ENCODE data around the gene PNLDC1.
"Not testable (repeated sequence)": the region's sequence is repeated elsewhere in the genome, so short reads cannot be mapped to it uniquely, and the experiment has no call there.

Gene PNLDC1

GRCh38 chr6:159807150-159807858, 7.2 kb downstream of the PNLDC1 start:
- H3K9me3 ChIP-seq (ENCODE audit: control insufficient read depth, insufficient read depth, low read length) = no peaks in the 10 kb centered on the region
- no peak overlapping the region for H3K9ac ChIP-seq (ENCODE audit: low read depth, low read length)
- H3K4me1 ChIP-seq (ENCODE audit: control insufficient read depth, insufficient read depth, low read length) = no peaks in the 10 kb centered on the region
- H3K4me3 ChIP-seq (ENCODE audit: low read depth, low read length) = no peak overlapping the region
- H3K36me3 ChIP-seq (ENCODE audit: control insufficient read depth, insufficient read depth, low read length) = no peaks in the 10 kb centered on the region
- H3K27ac ChIP-seq (ENCODE audit: low read depth, low read length) = no peak overlapping the region
- H3K27me3 ChIP-seq (ENCODE audit: control insufficient read depth, insufficient read depth, low read length) = no peaks in the 10 kb centered on the region

GRCh38 chr6:159808647-159809046, 8.6 kb downstream of the PNLDC1 start:
- no peak overlapping the region for H3K27ac ChIP-seq (ENCODE audit: low read depth, low read length)
- H3K36me3 ChIP-seq (ENCODE audit: control insufficient read depth, insufficient read depth, low read length) = no peaks in the 10 kb centered on the region
- H3K4me3 ChIP-seq (ENCODE audit: low read depth, low read length) = no peak overlapping the region
- H3K27me3 ChIP-seq (ENCODE audit: control insufficient read depth, insufficient read depth, low read length) = no peaks in the 10 kb centered on the region
- H3K9ac ChIP-seq (ENCODE audit: low read depth, low read length) = no peak overlapping the region
- no peaks in the 10 kb centered on the region for H3K4me1 ChIP-seq (ENCODE audit: control insufficient read depth, insufficient read depth, low read length)
- no peaks in the 10 kb centered on the region for H3K9me3 ChIP-seq (ENCODE audit: control insufficient read depth, insufficient read depth, low read length)

- H3K27me3 ChIP-seq (ENCODE audit: control insufficient read depth, insufficient read depth, low read length) = no peaks in the 10 kb centered on the region
- H3K36me3 ChIP-seq (ENCODE audit: control insufficient read depth, insufficient read depth, low read length) = no peaks in the 10 kb centered on the region
- no peaks in the 10 kb centered on the region for H3K9me3 ChIP-seq (ENCODE audit: control insufficient read depth, insufficient read depth, low read length)
- no peaks in the 10 kb centered on the region for H3K4me1 ChIP-seq (ENCODE audit: control insufficient read depth, insufficient read depth, low read length)
- no peak overlapping the region for H3K4me3 ChIP-seq (ENCODE audit: low read depth, low read length)
- H3K27ac ChIP-seq (ENCODE audit: low read depth, low read length) = no peak overlapping the region
- H3K9ac ChIP-seq (ENCODE audit: low read depth, low read length) = no peak overlapping the region
Observed at GRCh38 chr6:159809149-159809548, 9.1 kb downstream of the PNLDC1 start.

GRCh38 chr6:159813781-159814180, 13.7 kb downstream of the PNLDC1 start:
- Histone ChIP-seq H3K36me3 (ENCODE audit: control insufficient read depth, insufficient read depth, low read length) (no peaks in the 10 kb centered on the region), H3K9ac (ENCODE audit: low read depth, low read length) (no peak overlapping the region), H3K9me3 (ENCODE audit: control insufficient read depth, insufficient read depth, low read length) (no peaks in the 10 kb centered on the region), H3K27me3 (ENCODE audit: control insufficient read depth, insufficient read depth, low read length) (no peaks in the 10 kb centered on the region), H3K4me3 (ENCODE audit: low read depth, low read length) (no peak overlapping the region), H3K27ac (ENCODE audit: low read depth, low read length) (no peak overlapping the region), H3K4me1 (ENCODE audit: control insufficient read depth, insufficient read depth, low read length) (no peaks in the 10 kb centered on the region)

GRCh38 chr6:159815410-159815809, 15.3 kb downstream of the PNLDC1 start:
- no peaks in the 10 kb centered on the region for H3K9me3 ChIP-seq (ENCODE audit: control insufficient read depth, insufficient read depth, low read length)
- no peaks in the 10 kb centered on the region for H3K36me3 ChIP-seq (ENCODE audit: control insufficient read depth, insufficient read depth, low read length)
- H3K9ac ChIP-seq (ENCODE audit: low read depth, low read length) = no peak overlapping the region
- H3K27me3 ChIP-seq (ENCODE audit: control insufficient read depth, insufficient read depth, low read length) = no peaks in the 10 kb centered on the region
- H3K4me3 ChIP-seq (ENCODE audit: low read depth, low read length) = no peak overlapping the region
- no peaks in the 10 kb centered on the region for H3K4me1 ChIP-seq (ENCODE audit: control insufficient read depth, insufficient read depth, low read length)
- H3K27ac ChIP-seq (ENCODE audit: low read depth, low read length) = no peak overlapping the region

GRCh38 chr6:159816775-159817174, 16.7 kb downstream of the PNLDC1 start:
- H3K27me3 ChIP-seq (ENCODE audit: control insufficient read depth, insufficient read depth, low read length); H3K9ac ChIP-seq (ENCODE audit: low read depth, low read length); H3K27ac ChIP-seq (ENCODE audit: low read depth, low read length); H3K4me1 ChIP-seq (ENCODE audit: control insufficient read depth, insufficient read depth, low read length); H3K4me3 ChIP-seq (ENCODE audit: low read depth, low read length); H3K9me3 ChIP-seq (ENCODE audit: control insufficient read depth, insufficient read depth, low read length); H3K36me3 ChIP-seq (ENCODE audit: control insufficient read depth, insufficient read depth, low read length): not testable (repeated sequence)

- no peak overlapping the region for H3K4me3 ChIP-seq (ENCODE audit: low read depth, low read length)
- no peaks in the 10 kb centered on the region for H3K4me1 ChIP-seq (ENCODE audit: control insufficient read depth, insufficient read depth, low read length)
- H3K27ac ChIP-seq (ENCODE audit: low read depth, low read length) = no peak overlapping the region
- no peaks in the 10 kb centered on the region for H3K36me3 ChIP-seq (ENCODE audit: control insufficient read depth, insufficient read depth, low read length)
- no peak overlapping the region for H3K9ac ChIP-seq (ENCODE audit: low read depth, low read length)
- H3K9me3 ChIP-seq (ENCODE audit: control insufficient read depth, insufficient read depth, low read length) = no peaks in the 10 kb centered on the region
- H3K27me3 ChIP-seq (ENCODE audit: control insufficient read depth, insufficient read depth, low read length) = no peaks in the 10 kb centered on the region
Observed at GRCh38 chr6:159817951-159818739, 18.1 kb downstream of the PNLDC1 start.

- Histone ChIP-seq H3K36me3 (ENCODE audit: control insufficient read depth, insufficient read depth, low read length) (no peaks in the 10 kb centered on the region), H3K4me3 (ENCODE audit: low read depth, low read length) (no peak overlapping the region), H3K4me1 (ENCODE audit: control insufficient read depth, insufficient read depth, low read length) (no peaks in the 10 kb centered on the region), H3K27ac (ENCODE audit: low read depth, low read length) (no peak overlapping the region), H3K27me3 (ENCODE audit: control insufficient read depth, insufficient read depth, low read length) (no peaks in the 10 kb centered on the region), H3K9ac (ENCODE audit: low read depth, low read length) (no peak overlapping the region), H3K9me3 (ENCODE audit: control insufficient read depth, insufficient read depth, low read length) (no peaks in the 10 kb centered on the region)
Observed at GRCh38 chr6:159819098-159819497, 19.0 kb downstream of the PNLDC1 start.

GRCh38 chr6:159819932-159820640, 20.0 kb downstream of the PNLDC1 start:
- H3K27ac ChIP-seq (ENCODE audit: low read depth, low read length) = no peak overlapping the region
- no peaks in the 10 kb centered on the region for H3K4me1 ChIP-seq (ENCODE audit: control insufficient read depth, insufficient read depth, low read length)
- no peak overlapping the region for H3K4me3 ChIP-seq (ENCODE audit: low read depth, low read length)
- H3K9ac ChIP-seq (ENCODE audit: low read depth, low read length) = no peak overlapping the region
- no peaks in the 10 kb centered on the region for H3K27me3 ChIP-seq (ENCODE audit: control insufficient read depth, insufficient read depth, low read length)
- no peaks in the 10 kb centered on the region for H3K36me3 ChIP-seq (ENCODE audit: control insufficient read depth, insufficient read depth, low read length)
- no peaks in the 10 kb centered on the region for H3K9me3 ChIP-seq (ENCODE audit: control insufficient read depth, insufficient read depth, low read length)

- Histone ChIP-seq H3K27me3 (ENCODE audit: control insufficient read depth, insufficient read depth, low read length) (no peaks in the 10 kb centered on the region), H3K27ac (ENCODE audit: low read depth, low read length) (no peak overlapping the region), H3K4me3 (ENCODE audit: low read depth, low read length) (no peak overlapping the region), H3K9me3 (ENCODE audit: control insufficient read depth, insufficient read depth, low read length) (no peaks in the 10 kb centered on the region), H3K4me1 (ENCODE audit: control insufficient read depth, insufficient read depth, low read length) (no peaks in the 10 kb centered on the region), H3K36me3 (ENCODE audit: control insufficient read depth, insufficient read depth, low read length) (no peaks in the 10 kb centered on the region), H3K9ac (ENCODE audit: low read depth, low read length) (no peak overlapping the region)
Observed at GRCh38 chr6:159821122-159821521, 21.0 kb downstream of the PNLDC1 start.

GRCh38 chr6:159821726-159822125, 21.6 kb downstream of the PNLDC1 start:
- no peaks in the 10 kb centered on the region for H3K27me3 ChIP-seq (ENCODE audit: control insufficient read depth, insufficient read depth, low read length)
- H3K9me3 ChIP-seq (ENCODE audit: control insufficient read depth, insufficient read depth, low read length) = no peaks in the 10 kb centered on the region
- no peaks in the 10 kb centered on the region for H3K4me1 ChIP-seq (ENCODE audit: control insufficient read depth, insufficient read depth, low read length)
- H3K4me3 ChIP-seq (ENCODE audit: low read depth, low read length) = no peak overlapping the region
- no peak overlapping the region for H3K9ac ChIP-seq (ENCODE audit: low read depth, low read length)
- no peak overlapping the region for H3K27ac ChIP-seq (ENCODE audit: low read depth, low read length)
- H3K36me3 ChIP-seq (ENCODE audit: control insufficient read depth, insufficient read depth, low read length) = no peaks in the 10 kb centered on the region
